Mucosa of rectum (tissue), 2 donors: Measurements from ENCODE around the gene ACTR5.
"Not testable (repeated sequence)": the region's sequence is repeated elsewhere in the genome, so short reads cannot be mapped to it uniquely, and the experiment has no call there.

Experiments used
- H3K27ac ChIP-seq, 2 donors: one replicate each; pipeline ENCODE4 v1.7.0; 2013; ENCODE audit warnings: inconsistent platforms in 2 of 2, low read depth in 2 of 2, low read length in 2 of 2
- H3K27me3 ChIP-seq, 2 donors: one replicate each; pipeline ENCODE4 v1.7.0; 2013; ENCODE audit warnings: low read length in 2 of 2; ENCODE audit not compliant: control insufficient read depth in 2 of 2, insufficient read depth in 2 of 2
- H3K36me3 ChIP-seq, 2 donors: one replicate each; pipeline ENCODE4 v1.7.0; 2013; ENCODE audit warnings: low read length in 2 of 2; ENCODE audit not compliant: control insufficient read depth in 2 of 2, insufficient read depth in 2 of 2
- H3K4me1 ChIP-seq, 2 donors: one replicate each; pipeline ENCODE4 v1.7.0; 2013; ENCODE audit warnings: low read length in 2 of 2, mild to moderate bottlenecking in 1 of 2; ENCODE audit not compliant: control insufficient read depth in 2 of 2, insufficient read depth in 2 of 2
- H3K4me3 ChIP-seq, 2 donors: one replicate each; pipeline ENCODE4 v1.7.0; 2013; ENCODE audit warnings: low read length in 2 of 2
- H3K9ac ChIP-seq, 2 donors: one replicate each; pipeline ENCODE4 v1.7.0; 2013; ENCODE audit warnings: low read length in 2 of 2, low read depth in 1 of 2, mild to moderate bottlenecking in 1 of 2
- H3K9me3 ChIP-seq, 2 donors: one replicate each; pipeline ENCODE4 v1.7.0; 2013; ENCODE audit warnings: low read length in 2 of 2; ENCODE audit not compliant: control insufficient read depth in 2 of 2
- donor health status: healthy.
- donor health status: Normal muscosa, but diverticular disease.

The ACTR5 gene

GRCh38 chr20:38812182-38812581, 63.9 kb downstream of the ACTR5 start:
- H3K9me3 ChIP-seq, result no peaks in the 10 kb centered on the region
- H3K27me3 ChIP-seq, result peaks cover 12 to 13% of the 10 kb centered on the region in 2 donors
- no peak overlapping the region for H3K4me3 ChIP-seq
- no peaks in the 10 kb centered on the region for H3K36me3 ChIP-seq
- no peak overlapping the region for H3K27ac ChIP-seq
- peaks cover 4 to 10% of the 10 kb centered on the region in 2 donors for H3K4me1 ChIP-seq
- H3K9ac ChIP-seq, result no peak overlapping the region

GRCh38 chr20:38812709-38813573, 64.7 kb downstream of the ACTR5 start:
- H3K4me1 ChIP-seq, result peaks cover 2 to 10% of the 10 kb centered on the region in 2 donors
- H3K36me3 ChIP-seq, result no peaks in the 10 kb centered on the region
- no peak overlapping the region for H3K9ac ChIP-seq
- no peak overlapping the region for H3K4me3 ChIP-seq
- no peak overlapping the region for H3K27ac ChIP-seq
- H3K9me3 ChIP-seq, result no peaks in the 10 kb centered on the region
- H3K27me3 ChIP-seq, result peaks cover 6 to 7% of the 10 kb centered on the region in 2 donors

GRCh38 chr20:38813574-38813962, 65.3 kb downstream of the ACTR5 start:
- not testable (repeated sequence) for H3K36me3 ChIP-seq, H3K9me3 ChIP-seq, H3K27me3 ChIP-seq, H3K4me1 ChIP-seq, H3K4me3 ChIP-seq, H3K9ac ChIP-seq, H3K27ac ChIP-seq

DNA sequence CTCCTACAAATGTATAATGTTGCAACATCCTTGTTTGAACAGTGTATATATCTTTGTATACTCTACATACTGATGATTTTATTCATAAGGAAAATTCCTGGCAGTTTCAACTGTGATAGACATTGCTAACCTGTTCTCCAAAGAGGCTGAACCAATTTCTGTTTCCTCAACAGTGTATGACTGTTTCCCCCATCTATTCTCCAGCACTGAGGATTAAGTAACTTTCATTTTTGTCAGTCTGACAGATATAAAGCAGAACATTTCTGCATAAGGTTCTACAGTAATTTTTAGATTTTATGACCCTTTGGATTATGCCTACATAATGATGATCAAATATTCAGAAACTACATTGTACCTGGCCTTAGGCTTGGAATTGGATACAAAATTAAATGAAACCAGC, 67.2 kb downstream of the ACTR5 start:
- Histone ChIP-seq H3K27me3 (no peaks in the 10 kb centered on the region), H3K36me3 (no peaks in the 10 kb centered on the region), H3K4me1 (no peaks in the 10 kb centered on the region), H3K27ac (no peak overlapping the region), H3K9me3 (no peaks in the 10 kb centered on the region), H3K4me3 (no peak overlapping the region), H3K9ac (no peak overlapping the region)

DNA sequence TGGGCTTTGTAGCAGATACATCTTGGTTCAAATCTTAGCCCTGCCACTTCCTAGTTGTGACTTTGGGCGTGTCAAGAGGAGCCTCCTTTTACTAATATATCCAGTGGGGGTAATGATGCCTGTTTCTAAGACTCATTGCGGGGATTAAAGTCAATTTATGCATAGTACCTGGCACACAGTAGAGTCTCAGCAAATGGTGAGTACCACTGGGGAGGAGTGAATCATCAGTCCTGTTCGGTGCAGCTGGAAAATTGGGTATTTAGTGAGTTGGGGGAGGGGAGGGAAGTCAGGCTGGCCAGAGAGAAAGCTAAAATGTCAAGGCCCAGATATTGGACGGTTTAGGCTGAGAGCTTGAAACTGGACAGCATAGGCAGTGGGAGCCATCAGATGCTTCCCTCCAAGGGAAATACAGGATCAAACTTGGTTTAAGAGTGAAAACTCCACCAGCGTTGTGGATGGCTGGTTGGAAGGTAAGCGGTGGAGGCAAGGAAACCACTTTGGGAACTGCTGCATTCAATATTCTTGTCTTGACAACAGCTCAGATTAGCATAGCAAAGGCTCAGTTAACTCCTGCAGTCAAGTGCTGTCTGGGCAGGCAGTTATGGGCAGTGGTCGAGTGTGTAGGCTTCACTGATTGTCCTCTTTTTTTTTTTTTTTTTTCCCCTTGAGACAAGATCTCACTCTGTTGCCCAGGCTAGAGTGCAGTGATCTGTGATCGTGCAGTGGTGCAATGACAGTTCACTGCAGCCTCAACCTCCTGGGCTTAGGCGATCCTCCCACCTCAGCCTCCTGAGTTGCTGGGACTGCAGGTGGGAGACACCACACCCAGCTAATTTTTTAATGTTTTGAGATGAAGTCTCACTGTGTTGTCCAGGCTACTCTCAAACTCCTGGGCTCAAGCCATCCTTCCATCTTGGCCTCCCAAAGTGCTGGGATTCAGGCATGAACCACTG, 70.1 kb downstream of the ACTR5 start:
- H3K36me3 ChIP-seq, result no peaks in the 10 kb centered on the region
- no peak overlapping the region for H3K4me3 ChIP-seq
- no peak overlapping the region for H3K27ac ChIP-seq
- H3K4me1 ChIP-seq, result no peaks in the 10 kb centered on the region
- no peaks in the 10 kb centered on the region for H3K9me3 ChIP-seq
- H3K9ac ChIP-seq, result no peak overlapping the region
- H3K27me3 ChIP-seq, result no peaks in the 10 kb centered on the region
